Right cardiac atrium (tissue), 5 donors: Measurements from ENCODE around the gene OR9G1. TPM values are rescaled to one million over a fixed set of nuclear protein-coding genes. Genes with fewer than 3 reads are reported as not detected.
"Not testable (repeated sequence)": the region's sequence is repeated elsewhere in the genome, so short reads cannot be mapped to it uniquely, and the experiment has no call there.

ENCODE experiments used
- ATAC-seq, 2 donors: fragments of 200-7000 bp; cut with Tn5 transposase; one replicate each; pipeline versions ENCODE4 v1.8.0 to v1.9.1; 2020; ENCODE audit warnings: moderate library complexity in 2 of 2, mild to moderate bottlenecking in 1 of 2
- DNase-seq, 3 donors: peaks; one replicate each; pipeline ENCODE4 v3.0.0-alpha.2; 2020
- H3K27ac ChIP-seq: one replicate; pipeline ENCODE4 v1.5.1; 2013; ENCODE audit warnings: mild to moderate bottlenecking, low read length, control low read depth, moderate library complexity
- H3K27me3 ChIP-seq: one replicate; pipeline ENCODE4 v1.6.1; 2013; ENCODE audit not compliant: control insufficient read depth, insufficient read depth
- H3K4me1 ChIP-seq: one replicate; pipeline ENCODE4 v1.6.1; 2013; ENCODE audit warnings: low read length; ENCODE audit not compliant: control insufficient read depth, insufficient read depth
- H3K4me3 ChIP-seq: one replicate; pipeline ENCODE4 v1.5.1; 2013; ENCODE audit warnings: low read length, control low read depth
- H3K9me3 ChIP-seq: one replicate; pipeline ENCODE4 v1.6.1; 2013; ENCODE audit warnings: low read length; ENCODE audit not compliant: control insufficient read depth
- WGBS: extraction: QIAGEN DNeasy Blood & Tissue Kit; methylation state at CpG from one replicate; pipeline ENCODE4 v1.1.7; 2013; 5-methylcytosine and 5-hydroxymethylcytosine counted together
- intact Hi-C, 4 donors: fragments of 100-400 bp; cut with DNase I; formaldehyde crosslinking; loops; one replicate each; pipeline versions ENCODE4 v1.11.0 to v1.14.0; 2022 to 2023
- long read RNA-seq, 4 donors: library from polyadenylated mRNA; unstranded; transcript quantifications; one replicate each; pipeline ENCODE4 v2.0.0, GENCODE V29; 2020 to 2021
- polyA plus RNA-seq: library from polyadenylated mRNA; stranded (reverse); fragments of 200-250 nt; gene quantifications from one replicate; pipeline ENCODE4 v1.2.3, GENCODE V29; 2013
- total RNA-seq, 4 donors: library from RNA; stranded (reverse); fragmentation: NEBNext Ultra II Directional; extraction: Animal tissue kit (Norgen Biotek cat#: 25700); gene quantifications; one replicate each; pipeline ENCODE4 v1.2.1, GENCODE V29; 2021
- donor health status: healthy with polysubstance abuse.
- donor health status: DM: no; HTN: yes; CAD: no.
- donor health status: DM: no; HTN: no; CAD: no.
- donor health status: DM: no; HTN: yes; CAD: no; lungs with severe emphysema.
- donor health status: DM: yes; HTN: yes; CAD: no.

OR9G1 gene, protein sequence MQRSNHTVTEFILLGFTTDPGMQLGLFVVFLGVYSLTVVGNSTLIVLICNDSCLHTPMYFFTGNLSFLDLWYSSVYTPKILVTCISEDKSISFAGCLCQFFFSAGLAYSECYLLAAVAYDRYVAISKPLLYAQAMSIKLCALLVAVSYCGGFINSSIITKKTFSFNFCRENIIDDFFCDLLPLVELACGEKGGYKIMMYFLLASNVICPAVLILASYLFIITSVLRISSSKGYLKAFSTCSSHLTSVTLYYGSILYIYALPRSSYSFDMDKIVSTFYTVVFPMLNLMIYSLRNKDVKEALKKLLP
- not detected for total RNA-seq
- not detected for polyA plus RNA-seq
- long read RNA-seq, donor 1 = 0 reads
- long read RNA-seq, donor 2 = 0 reads
- long read RNA-seq, donor 3 = 0 reads
- long read RNA-seq, donor 4 = 0 reads

DNA sequence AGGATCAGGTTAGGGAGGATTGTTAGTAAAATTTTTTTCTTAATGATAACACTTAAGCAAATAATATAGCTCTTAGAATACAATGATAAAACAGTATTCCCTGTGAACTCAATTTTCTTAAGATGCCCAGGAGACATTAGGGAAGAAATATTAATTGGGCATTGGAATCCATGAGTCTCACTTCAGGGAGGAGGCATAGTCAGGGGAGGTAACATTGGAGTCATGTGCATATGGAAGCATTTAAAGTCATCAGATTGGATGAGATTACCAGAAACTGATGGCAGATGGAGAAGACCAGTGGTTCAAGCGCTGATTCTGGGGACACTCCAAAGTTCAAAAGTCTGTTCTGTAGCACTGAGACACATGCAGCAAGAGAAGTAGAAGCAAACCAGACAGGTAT is at the start of gene OR9G1:
OR9G1 (plus strand) TSS at position 301 of the 400 bp plus-strand sequence. CDS start 1,293 bp downstream, outside the sequence.
- H3K4me3 ChIP-seq = no peak within 1 kb of the TSS
- no peaks in the 10 kb centered on the region for H3K9me3 ChIP-seq
- H3K27me3 ChIP-seq = no peaks in the 10 kb centered on the region
- ATAC-seq (no peak), DNase-seq (no peak)
- WGBS = 85% methylated on average over 1 of the region's 1 CpG
- no peak within 1 kb of the TSS for H3K27ac ChIP-seq
- intact Hi-C loops = loop anchor here in 1 of 4 donors (2.0 kb wide), 1 partner anchor 20 kb away; no protein-coding TSS in a partner anchor
- H3K4me1 ChIP-seq = no peaks in the 10 kb centered on the region

DNA sequence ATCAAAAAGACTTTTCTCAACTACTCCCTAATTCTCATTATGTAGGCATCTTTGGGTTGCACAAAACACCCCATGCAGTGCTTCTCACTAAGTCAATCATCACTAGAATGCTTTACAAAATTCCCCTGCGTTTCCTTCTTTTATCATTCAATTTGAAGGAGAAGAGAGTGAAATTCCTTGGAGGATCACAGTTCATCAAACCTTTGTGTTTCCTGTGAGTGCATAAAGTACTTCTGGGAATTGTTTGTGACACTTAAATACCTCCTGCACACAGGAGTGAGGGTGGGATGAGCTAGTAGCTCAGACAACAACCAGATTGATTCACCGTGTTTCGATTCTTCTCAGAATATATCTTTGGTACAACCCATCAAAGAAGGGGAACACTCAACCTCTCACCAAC is 39.1 kb upstream of the OR9G1 start:
- Histone ChIP-seq H3K9me3 (no peaks in the 10 kb centered on the region), H3K4me1 (no peaks in the 10 kb centered on the region), H3K4me3 (no peak overlapping the region), H3K27me3 (no peaks in the 10 kb centered on the region), H3K27ac (no peak overlapping the region)
- DNase-seq (no peak), ATAC-seq (no peak)
- intact Hi-C loops = no loop called here
- 19% methylated on average over 3 of the region's 3 CpGs for WGBS

DNA sequence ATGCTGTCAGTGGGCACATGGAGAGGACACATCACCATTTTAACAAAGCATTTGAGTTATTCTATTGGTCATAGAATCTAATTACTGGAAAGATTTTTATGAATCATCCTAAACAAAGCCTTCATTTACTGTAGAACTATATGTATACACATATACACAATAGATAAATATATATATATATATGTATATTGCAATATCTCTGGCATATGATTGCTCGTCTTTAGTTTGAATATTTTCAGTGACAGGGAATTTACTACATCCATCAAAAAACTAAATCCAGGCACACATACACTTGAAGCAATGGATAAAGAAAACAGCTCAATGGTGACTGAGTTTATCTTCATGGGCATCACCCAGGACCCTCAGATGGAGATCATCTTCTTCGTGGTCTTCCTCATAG is 35.5 kb upstream of the OR9G1 start, which contains the start of gene OR5AR1:
OR5AR1 (plus strand) TSS at position 301 of the 400 bp plus-strand sequence; CDS start at position 301, 0 bp downstream.
- H3K4me1 ChIP-seq = no peaks in the 10 kb centered on the region
- no peak within 1 kb of the TSS for H3K4me3 ChIP-seq
- H3K27me3 ChIP-seq = no peaks in the 10 kb centered on the region
- intact Hi-C loops = no loop called here
- ATAC-seq = no peak
- no peak within 1 kb of the TSS for H3K27ac ChIP-seq
- H3K9me3 ChIP-seq = no peaks in the 10 kb centered on the region
- WGBS = 72% methylated on average over 2 of the region's 2 CpGs
- DNase-seq = no peak

DNA sequence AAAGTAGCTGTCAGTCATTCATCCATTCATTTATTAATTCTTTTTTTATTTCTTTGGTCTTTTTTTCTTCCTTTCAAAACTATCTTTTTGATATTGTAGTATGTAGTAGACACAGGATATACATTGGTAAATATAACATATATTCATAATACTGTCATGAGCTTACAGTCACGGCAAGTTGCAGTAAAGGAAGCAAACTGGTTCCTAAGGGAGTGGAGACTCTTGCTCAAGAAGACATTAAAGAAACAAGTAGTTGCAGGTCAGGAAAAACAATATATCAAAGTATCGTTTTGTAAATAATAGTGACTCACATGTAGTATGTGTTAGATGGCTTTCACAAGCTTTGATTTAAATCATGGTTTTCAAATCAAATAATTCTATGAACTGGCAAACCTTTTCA is 27.9 kb upstream of the OR9G1 start:
- Histone ChIP-seq H3K4me1 (no peaks in the 10 kb centered on the region), H3K4me3 (no peak overlapping the region), H3K27ac (no peak overlapping the region), H3K27me3 (no peaks in the 10 kb centered on the region), H3K9me3 (no peaks in the 10 kb centered on the region)
- ATAC-seq (no peak), DNase-seq (no peak)
- intact Hi-C loops = no loop called here
- 78% methylated on average over 2 of the region's 2 CpGs for WGBS

DNA sequence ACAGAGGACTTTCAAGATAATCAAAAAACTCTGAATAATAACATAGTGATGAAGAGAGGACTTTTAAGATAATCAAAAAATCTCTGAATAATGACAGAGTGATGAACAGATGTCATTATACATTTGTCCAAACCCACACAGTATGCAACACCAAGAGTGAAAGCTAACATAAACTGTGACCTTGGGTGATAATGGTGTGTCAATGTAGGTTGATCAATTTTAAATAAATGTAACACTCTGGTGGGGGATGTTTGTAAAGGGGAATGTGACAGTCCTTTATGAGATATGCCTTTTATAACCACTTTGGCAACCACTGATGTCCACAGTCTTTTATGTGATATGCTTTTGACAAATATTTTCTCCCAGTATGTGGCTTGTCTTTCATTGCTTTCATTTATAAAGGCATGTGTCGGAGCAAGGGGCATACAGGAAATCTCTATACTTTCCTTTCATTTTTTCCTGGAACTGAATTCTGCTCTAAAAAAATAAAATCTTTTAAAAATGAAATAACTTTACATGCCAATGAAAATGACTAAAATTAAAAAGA is 10.3 kb upstream of the OR9G1 start:
- Histone ChIP-seq H3K4me1 (no peaks in the 10 kb centered on the region), H3K27ac (no peak overlapping the region), H3K9me3 (no peaks in the 10 kb centered on the region), H3K27me3 (no peaks in the 10 kb centered on the region), H3K4me3 (no peak overlapping the region)
- 47% methylated on average over 1 of the region's 1 CpG for WGBS
- DNase-seq (no peak), ATAC-seq (no peak)
- intact Hi-C loops = no loop called here

DNA sequence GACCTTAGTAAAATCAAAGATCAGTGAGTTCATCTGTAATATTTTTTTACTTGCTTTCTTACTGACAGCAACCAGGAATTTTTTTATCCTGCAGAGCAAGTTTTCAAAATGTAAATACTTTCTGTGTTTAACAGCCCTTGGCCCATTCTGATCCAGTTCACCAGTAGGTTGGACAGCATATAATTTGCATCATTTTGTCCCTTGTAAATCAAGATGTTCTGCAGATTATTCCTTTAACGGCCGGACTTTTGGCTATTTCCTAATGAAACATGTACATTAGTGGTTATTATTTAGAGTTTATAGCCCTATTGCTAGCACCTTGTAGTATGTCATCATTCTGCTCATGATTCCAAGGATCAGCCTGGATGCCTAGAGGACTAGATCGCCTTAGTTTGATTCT is 7.7 kb upstream of the OR9G1 start:
- H3K27ac ChIP-seq, DNase-seq, H3K9me3 ChIP-seq, intact Hi-C loops, H3K27me3 ChIP-seq, ATAC-seq, H3K4me1 ChIP-seq, H3K4me3 ChIP-seq: not testable (repeated sequence)
- 86% methylated on average over 3 of the region's 3 CpGs for WGBS

DNA sequence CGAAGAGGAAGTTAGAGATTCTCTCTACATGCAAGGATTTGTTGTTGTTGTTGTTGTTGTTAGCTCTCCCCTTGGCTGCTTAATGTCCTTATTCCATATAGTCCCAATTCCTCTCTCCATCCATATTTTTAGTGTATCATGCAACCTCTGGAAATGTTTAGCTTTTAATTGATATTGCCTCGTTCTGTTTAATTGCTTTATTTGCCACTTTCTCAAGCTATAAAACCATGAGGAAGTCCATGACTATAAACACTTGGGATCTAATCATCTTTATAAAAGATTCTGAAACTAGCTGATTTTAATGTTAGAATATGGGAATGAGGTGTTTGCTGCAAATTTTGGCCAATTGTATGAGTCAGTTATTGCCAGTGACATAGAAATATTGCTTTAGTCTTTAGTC is 5.5 kb upstream of the OR9G1 start:
- no peaks in the 10 kb centered on the region for H3K27me3 ChIP-seq
- intact Hi-C loops = no loop called here
- no peak for ATAC-seq
- no peaks in the 10 kb centered on the region for H3K4me1 ChIP-seq
- H3K9me3 ChIP-seq = no peaks in the 10 kb centered on the region
- H3K27ac ChIP-seq = no peak overlapping the region
- WGBS = 81% methylated on average over 2 of the region's 2 CpGs
- DNase-seq = no peak
- H3K4me3 ChIP-seq = no peak overlapping the region

DNA sequence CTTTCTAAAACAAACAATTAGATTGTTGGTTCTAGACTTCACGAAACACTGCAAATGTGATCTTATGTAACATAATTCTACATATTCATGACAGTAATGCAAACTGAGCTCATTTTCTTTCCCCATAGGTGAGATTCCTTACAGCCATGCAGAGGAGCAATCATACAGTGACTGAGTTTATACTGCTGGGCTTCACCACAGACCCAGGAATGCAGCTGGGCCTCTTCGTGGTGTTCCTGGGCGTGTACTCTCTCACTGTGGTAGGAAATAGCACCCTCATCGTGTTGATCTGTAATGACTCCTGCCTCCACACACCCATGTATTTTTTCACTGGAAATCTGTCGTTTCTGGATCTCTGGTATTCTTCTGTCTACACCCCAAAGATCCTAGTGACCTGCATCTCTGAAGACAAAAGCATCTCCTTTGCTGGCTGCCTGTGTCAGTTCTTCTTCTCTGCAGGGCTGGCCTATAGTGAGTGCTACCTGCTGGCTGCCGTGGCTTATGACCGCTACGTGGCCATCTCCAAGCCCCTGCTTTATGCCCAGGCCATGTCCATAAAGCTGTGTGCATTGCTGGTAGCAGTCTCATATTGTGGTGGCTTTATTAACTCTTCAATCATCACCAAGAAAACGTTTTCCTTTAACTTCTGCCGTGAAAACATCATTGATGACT is 1.5 kb downstream of the OR9G1 start:
- intact Hi-C loops = no loop called here
- 55% methylated on average over 10 of the region's 10 CpGs for WGBS

DNA sequence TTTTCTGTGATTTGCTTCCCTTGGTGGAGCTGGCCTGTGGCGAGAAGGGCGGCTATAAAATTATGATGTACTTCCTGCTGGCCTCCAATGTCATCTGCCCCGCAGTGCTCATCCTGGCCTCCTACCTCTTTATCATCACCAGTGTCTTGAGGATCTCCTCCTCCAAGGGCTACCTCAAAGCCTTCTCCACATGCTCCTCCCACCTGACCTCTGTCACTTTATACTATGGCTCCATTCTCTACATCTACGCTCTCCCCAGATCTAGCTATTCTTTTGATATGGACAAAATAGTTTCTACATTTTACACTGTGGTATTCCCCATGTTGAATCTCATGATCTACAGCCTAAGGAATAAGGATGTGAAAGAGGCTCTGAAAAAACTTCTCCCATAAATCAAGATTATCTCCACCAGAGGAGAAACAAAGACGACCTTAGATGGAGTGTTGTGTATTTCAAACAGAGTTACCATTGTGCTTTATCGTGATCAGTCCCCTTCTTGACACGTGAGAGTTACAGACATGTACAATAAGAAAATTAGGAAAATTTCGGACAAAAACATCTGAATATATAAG is 2.1 kb downstream of the OR9G1 start:
- ATAC-seq (peak in 1 of 2 donors; percentile 31), DNase-seq (no peak)
- Histone ChIP-seq H3K4me1 (no peaks in the 10 kb centered on the region), H3K27me3 (no peaks in the 10 kb centered on the region), H3K4me3 (no peak overlapping the region), H3K9me3 (no peaks in the 10 kb centered on the region), H3K27ac (no peak overlapping the region)
- 63% methylated on average over 8 of the region's 8 CpGs for WGBS
- intact Hi-C loops = no loop called here

More for the DNA sequence above, 1.5 kb downstream of the OR9G1 start:
- Histone ChIP-seq H3K27me3 (no peaks in the 10 kb centered on the region), H3K9me3 (no peaks in the 10 kb centered on the region), H3K4me1 (no peaks in the 10 kb centered on the region), H3K4me3 (no peak overlapping the region), H3K27ac (no peak overlapping the region)
- DNase-seq (no peak), ATAC-seq (no peak)

DNA sequence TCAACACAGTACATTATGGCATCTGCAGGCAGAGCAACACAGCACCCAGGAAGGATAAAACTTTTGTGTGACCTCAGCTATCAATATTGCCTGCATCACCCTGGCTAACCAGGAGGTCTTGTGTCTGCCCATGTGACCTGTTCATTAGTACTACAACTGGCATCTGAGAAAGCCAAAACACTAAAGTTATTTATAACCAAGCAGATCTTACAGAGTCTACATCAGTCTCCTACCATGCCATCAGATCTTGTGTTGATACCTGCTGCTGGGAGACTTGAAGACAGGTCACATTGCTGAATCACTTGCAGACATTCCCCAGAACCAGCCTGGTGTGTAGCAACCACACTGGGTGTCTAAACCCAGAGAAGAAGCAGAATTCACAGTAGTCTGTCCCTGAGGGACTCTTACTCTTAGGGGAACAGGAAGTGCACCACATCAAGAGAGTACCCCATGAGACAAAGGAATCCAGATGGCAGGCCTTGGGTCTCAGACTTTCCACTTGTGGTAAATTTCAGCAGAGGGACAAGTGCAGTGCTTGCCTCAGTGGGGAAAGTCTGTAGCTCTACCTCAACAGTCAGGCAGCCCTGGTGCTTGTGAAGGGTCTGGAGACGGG is 7.0 kb downstream of the OR9G1 start:
- H3K9me3 ChIP-seq = no peaks in the 10 kb centered on the region
- no peaks in the 10 kb centered on the region for H3K4me1 ChIP-seq
- no peak overlapping the region for H3K4me3 ChIP-seq
- 55% methylated on average over 1 of the region's 1 CpG for WGBS
- DNase-seq (no peak), ATAC-seq (no peak)
- no peaks in the 10 kb centered on the region for H3K27me3 ChIP-seq
- H3K27ac ChIP-seq = no peak overlapping the region
- intact Hi-C loops = no loop called here
